Urothelium cell line (cell line): ENCODE results near the gene GLS2.
"Not testable (repeated sequence)": the region's sequence is repeated elsewhere in the genome, so short reads cannot be mapped to it uniquely, and the experiment has no call there.

Experiments used
- DNase-seq: peaks from one replicate; pipeline ENCODE4 v3.0.0; 2011; ENCODE audit warnings: low spot score, mixed read lengths
- FAIRE-seq: peaks from 2 replicates; lab custom pipeline; 2011; peaks lifted over from hg19 to GRCh38; lab: Jason Lieb, UNC

GLS2 gene

GRCh38 chr12:56448860-56449621 is 38.9 kb downstream of the GLS2 start, which contains the start of gene TIMELESS:
TIMELESS (minus strand) TSS chr12:56449426; CDS start chr12:56434170, 15,256 bp downstream.
- FAIRE-seq = peak; percentile 65
- peak; percentile 96 for DNase-seq

- not testable (repeated sequence) for DNase-seq, FAIRE-seq
Measured at GRCh38 chr12:56443208-56443607, 44.8 kb downstream of the GLS2 start.

- FAIRE-seq (no peak), DNase-seq (no peak)
Measured at GRCh38 chr12:56437430-56438176, 50.4 kb downstream of the GLS2 start.

GRCh38 chr12:56434828-56435227 is 53.1 kb downstream of the GLS2 start:
- FAIRE-seq = no peak

GRCh38 chr12:56431850-56432249 is 56.1 kb downstream of the GLS2 start:
- no peak for DNase-seq
- FAIRE-seq = no peak

More at GRCh38 chr12:56434828-56435227, 53.1 kb downstream of the GLS2 start:
- no peak for DNase-seq

- DNase-seq = no peak
- FAIRE-seq = no peak
Measured at GRCh38 chr12:56431288-56431687, 56.7 kb downstream of the GLS2 start.

GRCh38 chr12:56425940-56426438 is 62.0 kb downstream of the GLS2 start:
- DNase-seq (no peak), FAIRE-seq (no peak)

GRCh38 chr12:56425193-56425592 is 62.8 kb downstream of the GLS2 start:
- FAIRE-seq = no peak
- no peak for DNase-seq
